ENCODE data around the gene GRP. TPM values are rescaled to one million over a fixed set of nuclear protein-coding genes. Genes with fewer than 3 reads are reported as not detected.

Gene GRP
- polyA plus RNA-seq, 3 donors, result not detected

DNA sequence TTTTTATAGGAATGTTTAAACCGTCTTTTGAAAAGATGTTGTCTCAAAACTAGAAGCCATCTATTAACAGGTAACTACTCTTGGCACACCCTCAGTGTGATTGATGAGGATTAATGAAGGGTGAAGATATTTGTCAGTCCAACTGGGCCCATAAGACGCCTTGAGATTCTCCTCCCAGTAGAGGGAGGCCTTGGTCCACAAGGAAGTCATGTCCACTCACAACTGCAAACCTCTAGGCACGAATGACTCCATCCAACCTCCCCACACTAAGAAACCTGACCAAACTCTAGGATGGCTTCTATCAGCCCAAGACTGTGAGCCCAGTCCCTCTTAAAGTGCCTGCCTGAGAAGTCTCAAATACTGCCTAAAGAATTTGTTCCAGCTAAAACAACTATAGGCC is 19.2 kb upstream of the GRP start:
- Histone ChIP-seq H3K4me2 (replicated peaks; ENCODE audit: extremely low read depth, low read length, poor library complexity, severe bottlenecking) (no peak overlapping the region), H3K9me3 (replicated peaks in 1 of 2; ENCODE audit: control insufficient read depth in 1 of 2, insufficient read depth in 1 of 2, low read length in 2 of 2) (no peaks in the 10 kb centered on the region), H3K27me3 (ENCODE audit: control insufficient read depth in 2 of 2, insufficient read depth in 2 of 2, low read length in 2 of 2) (no peaks in the 10 kb centered on the region), H3K9ac (ENCODE audit: insufficient read depth, low read length, poor library complexity, severe bottlenecking) (no peak overlapping the region), H3K27ac (ENCODE audit: low read depth in 1 of 2, low read length in 2 of 2) (no peak overlapping the region), H3K4me1 (ENCODE audit: control insufficient read depth in 1 of 2, insufficient read depth in 2 of 2, low read length in 2 of 2) (no peaks in the 10 kb centered on the region), H3K36me3 (replicated peaks in 1 of 2; ENCODE audit: control insufficient read depth in 1 of 2, insufficient read depth in 2 of 2, low read length in 2 of 2) (no peaks in the 10 kb centered on the region), H3K4me3 (replicated peaks in 1 of 3; ENCODE audit: low read depth in 2 of 3, low read length in 3 of 3) (no peak overlapping the region), H4K20me1 (ENCODE audit: insufficient read depth, low read length) (no peaks in the 10 kb centered on the region), H2AFZ (ENCODE audit: insufficient read depth, low read depth, low read length, poor library complexity, severe bottlenecking) (no peak overlapping the region), H3K79me2 (ENCODE audit: insufficient read depth, low read length) (no peaks in the 10 kb centered on the region)
- intact Hi-C loops (cut with micrococcal nuclease), result no loop called here
- H3K27me3 Mint-ChIP-seq (ENCODE audit: low read depth in 3 of 3), result peaks cover 3 to 6% (median 3%) of the 10 kb centered on the region in 3 donors
- H3K4me1 Mint-ChIP-seq, result no peaks in the 10 kb centered on the region
- DNase-seq, result no peak
- H3K36me3 Mint-ChIP-seq, result no peaks in the 10 kb centered on the region
- no peak overlapping the region for H3K27ac Mint-ChIP-seq
- no peak overlapping the region for H3K4me3 Mint-ChIP-seq
- peaks cover 0 to 4% (median 0%) of the 10 kb centered on the region in 7 donors for H3K9me3 Mint-ChIP-seq
- TF ChIP-seq, protein P1, sequence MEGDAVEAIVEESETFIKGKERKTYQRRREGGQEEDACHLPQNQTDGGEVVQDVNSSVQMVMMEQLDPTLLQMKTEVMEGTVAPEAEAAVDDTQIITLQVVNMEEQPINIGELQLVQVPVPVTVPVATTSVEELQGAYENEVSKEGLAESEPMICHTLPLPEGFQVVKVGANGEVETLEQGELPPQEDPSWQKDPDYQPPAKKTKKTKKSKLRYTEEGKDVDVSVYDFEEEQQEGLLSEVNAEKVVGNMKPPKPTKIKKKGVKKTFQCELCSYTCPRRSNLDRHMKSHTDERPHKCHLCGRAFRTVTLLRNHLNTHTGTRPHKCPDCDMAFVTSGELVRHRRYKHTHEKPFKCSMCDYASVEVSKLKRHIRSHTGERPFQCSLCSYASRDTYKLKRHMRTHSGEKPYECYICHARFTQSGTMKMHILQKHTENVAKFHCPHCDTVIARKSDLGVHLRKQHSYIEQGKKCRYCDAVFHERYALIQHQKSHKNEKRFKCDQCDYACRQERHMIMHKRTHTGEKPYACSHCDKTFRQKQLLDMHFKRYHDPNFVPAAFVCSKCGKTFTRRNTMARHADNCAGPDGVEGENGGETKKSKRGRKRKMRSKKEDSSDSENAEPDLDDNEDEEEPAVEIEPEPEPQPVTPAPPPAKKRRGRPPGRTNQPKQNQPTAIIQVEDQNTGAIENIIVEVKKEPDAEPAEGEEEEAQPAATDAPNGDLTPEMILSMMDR (IDR thresholded peaks at IDR 0.05), result no peak
- WGBS (ENCODE audit: insufficient coverage), result 57% methylated on average over 1 of the region's 3 CpGs

DNA sequence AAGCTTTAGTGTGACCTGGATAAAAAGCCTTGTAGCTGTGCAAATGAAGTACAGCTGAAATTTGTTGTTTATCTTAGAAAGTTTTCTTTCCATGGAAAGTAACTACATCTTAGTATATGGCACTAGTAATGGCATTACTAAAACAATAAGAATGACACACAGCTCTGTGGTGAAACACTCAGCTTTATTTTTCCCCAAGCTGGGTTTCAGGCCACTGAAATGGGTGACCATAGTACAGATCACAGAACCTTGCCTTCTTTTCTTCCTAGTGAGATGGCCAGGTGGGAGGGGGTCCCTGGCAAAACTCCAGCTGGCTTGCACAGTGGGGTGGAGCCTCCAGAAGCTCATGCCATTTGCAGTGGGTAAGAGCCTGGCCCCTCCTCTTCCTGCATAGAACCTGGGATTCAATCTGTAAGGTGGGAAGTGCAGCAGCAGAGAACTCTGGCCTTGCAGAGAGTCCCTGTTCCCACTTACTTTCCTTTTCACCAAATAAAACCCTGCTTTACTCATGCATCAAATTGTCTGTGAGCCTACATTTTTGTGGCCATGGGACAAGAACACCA is 17.6 kb upstream of the GRP start:
- intact Hi-C loops (cut with micrococcal nuclease), result no loop called here
- Mint-ChIP-seq H3K27ac (no peak overlapping the region), H3K27me3 (ENCODE audit: low read depth in 3 of 3) (peaks cover 0 to 4% (median 3%) of the 10 kb centered on the region in 3 donors), H3K36me3 (no peaks in the 10 kb centered on the region), H3K4me3 (no peak overlapping the region), H3K4me1 (no peaks in the 10 kb centered on the region), H3K9me3 (peaks cover 0 to 4% (median 0%) of the 10 kb centered on the region in 7 donors)
- Histone ChIP-seq H3K4me1 (ENCODE audit: control insufficient read depth in 1 of 2, insufficient read depth in 2 of 2, low read length in 2 of 2) (no peaks in the 10 kb centered on the region), H3K9ac (ENCODE audit: insufficient read depth, low read length, poor library complexity, severe bottlenecking) (no peak overlapping the region), H3K9me3 (replicated peaks in 1 of 2; ENCODE audit: control insufficient read depth in 1 of 2, insufficient read depth in 1 of 2, low read length in 2 of 2) (no peaks in the 10 kb centered on the region), H3K4me3 (replicated peaks in 1 of 3; ENCODE audit: low read depth in 2 of 3, low read length in 3 of 3) (no peak overlapping the region), H2AFZ (ENCODE audit: insufficient read depth, low read depth, low read length, poor library complexity, severe bottlenecking) (no peak overlapping the region), H3K79me2 (ENCODE audit: insufficient read depth, low read length) (no peaks in the 10 kb centered on the region), H3K36me3 (replicated peaks in 1 of 2; ENCODE audit: control insufficient read depth in 1 of 2, insufficient read depth in 2 of 2, low read length in 2 of 2) (no peaks in the 10 kb centered on the region), H4K20me1 (ENCODE audit: insufficient read depth, low read length) (no peaks in the 10 kb centered on the region), H3K27me3 (ENCODE audit: control insufficient read depth in 2 of 2, insufficient read depth in 2 of 2, low read length in 2 of 2) (no peaks in the 10 kb centered on the region), H3K4me2 (replicated peaks; ENCODE audit: extremely low read depth, low read length, poor library complexity, severe bottlenecking) (no peak overlapping the region), H3K27ac (ENCODE audit: low read depth in 1 of 2, low read length in 2 of 2) (no peak overlapping the region)
- TF ChIP-seq, protein P1 (IDR thresholded peaks at IDR 0.05), result no peak
- DNase-seq, result no peak

Measured in CD14-positive monocyte (primary cell).